Vagina (tissue), 2 donors: ENCODE results near the gene KIAA0513.

Experiments used
- POLR2A ChIP-seq, 2 donors: fragments of 450-650 bp; IDR thresholded peaks; one replicate each; pipeline ENCODE4 v1.6.1; 2017; ENCODE audit warnings: antibody characterized with exemption in 2 of 2, mild to moderate bottlenecking in 2 of 2, moderate library complexity in 2 of 2
- POLR2AphosphoS5 ChIP-seq, 2 donors: sonication (generic); formaldehyde crosslinking; IDR thresholded peaks; one replicate each; pipeline ENCODE4 v1.9.0; 2017; ENCODE audit warnings: antibody characterized with exemption in 2 of 2, mild to moderate bottlenecking in 2 of 2, low read depth in 1 of 2; ENCODE audit not compliant: insufficient read depth in 1 of 2
- TF ChIP-seq, protein P1 (sequence below), 3 experiments: fragments of 450-650 bp in 2 of 3; fragments of 200-600 bp in 1 of 3; sonication (generic) in 1 of 3; IDR thresholded peaks; one replicate each; pipeline ENCODE4 v1.5.1; 2017 to 2019; ENCODE audit warnings: antibody characterized with exemption in 3 of 3, mild to moderate bottlenecking in 2 of 3, moderate library complexity in 2 of 3

DNA sequence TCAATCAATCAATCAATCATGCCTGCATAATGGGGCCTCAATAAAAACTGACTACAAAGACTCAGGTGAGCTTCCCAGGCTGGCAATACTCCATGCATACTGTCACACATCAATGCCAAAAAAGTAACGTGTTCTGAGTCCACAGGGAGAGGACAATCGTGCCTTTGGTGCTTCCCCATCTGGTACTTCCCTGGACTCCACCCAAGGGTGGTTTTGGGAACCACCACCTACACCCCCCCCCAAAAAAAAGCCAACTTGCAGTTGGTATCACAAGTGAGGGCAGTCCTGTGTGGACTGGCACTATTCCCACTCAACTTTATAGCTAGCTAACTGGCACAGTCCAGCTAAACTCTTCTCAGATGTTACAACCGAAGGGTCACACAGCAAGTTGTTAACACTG lies 19.3 kb upstream of the KIAA0513 start:
- no peak for TF ChIP-seq POLR2A (IDR thresholded peaks at IDR 0.05)
- TF ChIP-seq POLR2AphosphoS5 (IDR thresholded peaks at IDR 0.05; ENCODE audit: insufficient read depth in 1 of 2, low read depth in 1 of 2), result no peak
- TF ChIP-seq, protein P1, sequence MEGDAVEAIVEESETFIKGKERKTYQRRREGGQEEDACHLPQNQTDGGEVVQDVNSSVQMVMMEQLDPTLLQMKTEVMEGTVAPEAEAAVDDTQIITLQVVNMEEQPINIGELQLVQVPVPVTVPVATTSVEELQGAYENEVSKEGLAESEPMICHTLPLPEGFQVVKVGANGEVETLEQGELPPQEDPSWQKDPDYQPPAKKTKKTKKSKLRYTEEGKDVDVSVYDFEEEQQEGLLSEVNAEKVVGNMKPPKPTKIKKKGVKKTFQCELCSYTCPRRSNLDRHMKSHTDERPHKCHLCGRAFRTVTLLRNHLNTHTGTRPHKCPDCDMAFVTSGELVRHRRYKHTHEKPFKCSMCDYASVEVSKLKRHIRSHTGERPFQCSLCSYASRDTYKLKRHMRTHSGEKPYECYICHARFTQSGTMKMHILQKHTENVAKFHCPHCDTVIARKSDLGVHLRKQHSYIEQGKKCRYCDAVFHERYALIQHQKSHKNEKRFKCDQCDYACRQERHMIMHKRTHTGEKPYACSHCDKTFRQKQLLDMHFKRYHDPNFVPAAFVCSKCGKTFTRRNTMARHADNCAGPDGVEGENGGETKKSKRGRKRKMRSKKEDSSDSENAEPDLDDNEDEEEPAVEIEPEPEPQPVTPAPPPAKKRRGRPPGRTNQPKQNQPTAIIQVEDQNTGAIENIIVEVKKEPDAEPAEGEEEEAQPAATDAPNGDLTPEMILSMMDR (IDR thresholded peaks at IDR 0.05), result no peak
